GM23338 (cell line): ENCODE measurements around the gene CIITA. TPM values are rescaled to one million over a fixed set of nuclear protein-coding genes. Genes with fewer than 3 reads are reported as not detected.

Experiments
- ATAC-seq: fragments of 200-7000 bp; cut with Tn5 transposase; 3 replicates; pipeline ENCODE4 v1.9.1; 2020
- DNase-seq: peaks from one replicate; pipeline ENCODE4 v3.0.0-alpha.2; 2015; ENCODE audit warnings: low spot score
- H2AFZ ChIP-seq: fragments of 200-600 bp; sonication (generic); 2 replicates; pipeline ENCODE4 v1.8.0; 2016; ENCODE audit warnings: antibody characterized with exemption, mild to moderate bottlenecking, moderate library complexity
- H3F3A ChIP-seq: fragments of 200-600 bp; sonication (generic); replicated peaks from 2 replicates; pipeline ENCODE4 v1.8.0; 2017; ENCODE audit warnings: antibody characterized with exemption, mixed run types, low read depth
- H3K27ac ChIP-seq: fragments of 200-600 bp; sonication (generic); 2 replicates; pipeline ENCODE4 v1.6.1; 2016; ENCODE audit warnings: low read depth
- H3K27me3 ChIP-seq: fragments of 200-600 bp; sonication (generic); 2 replicates; pipeline ENCODE4 v1.8.0; 2016; ENCODE audit warnings: mild to moderate bottlenecking, mixed run types, moderate library complexity; ENCODE audit not compliant: insufficient read depth
- H3K36me3 ChIP-seq: fragments of 200-600 bp; sonication (generic); 2 replicates; pipeline ENCODE4 v1.8.0; 2016; ENCODE audit warnings: mild to moderate bottlenecking; ENCODE audit not compliant: insufficient read depth
- H3K4me1 ChIP-seq: fragments of 200-600 bp; sonication (generic); 2 replicates; pipeline ENCODE4 v1.8.0; 2016; ENCODE audit warnings: mild to moderate bottlenecking, moderate library complexity; ENCODE audit not compliant: insufficient read depth
- H3K4me2 ChIP-seq: fragments of 200-600 bp; sonication (generic); 2 replicates; pipeline ENCODE4 v1.7.1; 2017; ENCODE audit warnings: mixed run types
- H3K4me3 ChIP-seq: fragments of 200-600 bp; sonication (generic); 2 replicates; pipeline ENCODE4 v1.6.1; 2016; ENCODE audit warnings: mixed run types
- H3K79me2 ChIP-seq: fragments of 200-600 bp; sonication (generic); replicated peaks from 2 replicates; pipeline ENCODE4 v1.8.0; 2017; ENCODE audit warnings: mild to moderate bottlenecking; ENCODE audit not compliant: insufficient read depth
- H3K9me2 ChIP-seq: fragments of 200-600 bp; sonication (generic); 2 replicates; pipeline ENCODE4 v1.8.0; 2017; ENCODE audit not compliant: insufficient read depth
- H4K20me1 ChIP-seq: fragments of 200-600 bp; sonication (generic); replicated peaks from 2 replicates; pipeline ENCODE4 v1.8.0; 2017; ENCODE audit warnings: mild to moderate bottlenecking; ENCODE audit not compliant: insufficient read depth
- H3K27ac Mint-ChIP-seq: 2 replicates; pipeline ENCODE4 v1.8.0; 2020; ENCODE audit warnings: inconsistent platforms, mild to moderate bottlenecking, moderate library complexity, mixed read lengths
- H3K27me3 Mint-ChIP-seq: 3 replicates; pipeline ENCODE4 v1.8.0; 2022; ENCODE audit warnings: low read depth, mild to moderate bottlenecking, moderate library complexity, mixed read lengths, inconsistent platforms; ENCODE audit not compliant: insufficient read depth, poor library complexity
- H3K36me3 Mint-ChIP-seq: 3 replicates; pipeline ENCODE4 v1.8.0; 2021; ENCODE audit warnings: low read depth, mild to moderate bottlenecking, inconsistent platforms, moderate library complexity, mixed read lengths
- H3K4me1 Mint-ChIP-seq: 3 replicates; pipeline ENCODE4 v1.8.0; 2020; ENCODE audit warnings: mild to moderate bottlenecking, inconsistent platforms, mixed read lengths
- H3K4me3 Mint-ChIP-seq: 3 replicates; pipeline ENCODE4 v1.8.0; 2021; ENCODE audit warnings: moderate library complexity, mild to moderate bottlenecking, inconsistent platforms, mixed read lengths
- H3K9me3 Mint-ChIP-seq: 3 replicates; pipeline ENCODE4 v1.8.0; 2020; ENCODE audit warnings: moderate library complexity, mild to moderate bottlenecking, inconsistent platforms, mixed read lengths
- CREB1 ChIP-seq: fragments of 250-450 bp; sonication (Bioruptor Pico); IDR thresholded peaks from 2 replicates; pipeline ENCODE4 v1.5.0; 2020; ENCODE audit warnings: low read depth, mild to moderate bottlenecking, moderate library complexity
- EZH2 ChIP-seq: fragments of 200-600 bp; sonication (generic); IDR thresholded peaks from one replicate; pipeline ENCODE4 v1.8.0; 2017; ENCODE audit warnings: antibody characterized with exemption, mild to moderate bottlenecking, low read depth; ENCODE audit not compliant: unreplicated experiment
- EZH2phosphoT487 ChIP-seq: fragments of 200-600 bp; sonication (generic); IDR thresholded peaks from one replicate; pipeline ENCODE4 v1.8.1; 2018; ENCODE audit warnings: antibody characterized with exemption; ENCODE audit not compliant: unreplicated experiment
- JUNB ChIP-seq: IDR thresholded peaks from one replicate; pipeline ENCODE4 v1.6.1; 2016; ENCODE audit warnings: antibody characterized with exemption; ENCODE audit not compliant: unreplicated experiment
- NANOG ChIP-seq: IDR thresholded peaks from 2 replicates; pipeline ENCODE4 v1.6.1; 2016; ENCODE audit warnings: antibody characterized with exemption, borderline replicate concordance
- POLR2AphosphoS5 ChIP-seq: IDR thresholded peaks from 2 replicates; pipeline ENCODE4 v1.6.1; 2016; ENCODE audit warnings: antibody characterized with exemption, low read depth
- STAT1 ChIP-seq: IDR thresholded peaks from one replicate; pipeline ENCODE4 v1.6.1; 2016; ENCODE audit warnings: antibody characterized with exemption; ENCODE audit not compliant: unreplicated experiment
- ZNF331 ChIP-seq: fragments of 250-450 bp; sonication (Bioruptor Pico); IDR thresholded peaks from 2 replicates; pipeline ENCODE4 v1.5.0; 2020; ENCODE audit warnings: low read depth, mild to moderate bottlenecking, moderate library complexity
- polyA plus RNA-seq: library from polyadenylated mRNA; unstranded; fragments of >200 nt; fragmentation: Nextera tagmentation; extraction: Ambion mirVana; gene quantifications from 2 replicates; pipeline ENCODE4 v1.2.1, GENCODE V29; 2016
- total RNA-seq: library from RNA; depleted of rRNA; stranded (reverse); fragments of >200 nt; shearing (Covaris generic); gene quantifications from 2 replicates; pipeline ENCODE4 v1.2.3, GENCODE V29; 2014
- TF ChIP-seq, protein P1 (sequence below): IDR thresholded peaks from one replicate; pipeline ENCODE4 v1.6.1; 2018; ENCODE audit warnings: antibody characterized with exemption; ENCODE audit not compliant: unreplicated experiment
- TF ChIP-seq, protein P2 (sequence below), 2 experiments: fragments of 200-600 bp in 1 of 2; sonication (generic) in 1 of 2; conservative IDR thresholded peaks; 2 replicates each; pipeline versions ENCODE4 v1.5.1 to v1.6.1; 2016 to 2017; ENCODE audit warnings: antibody characterized with exemption in 2 of 2, low read depth in 2 of 2, mild to moderate bottlenecking in 2 of 2, moderate library complexity in 1 of 2
- TF ChIP-seq, protein P3 (sequence below): fragments of 250-450 bp; sonication (Bioruptor Pico); IDR thresholded peaks from 2 replicates; pipeline ENCODE4 v1.5.0; 2020; ENCODE audit warnings: mild to moderate bottlenecking, moderate library complexity

The CIITA gene
- total and polyA plus RNA-seq, 2 experiments from 2014 or later = 0.10 to 0.57 TPM

DNA sequence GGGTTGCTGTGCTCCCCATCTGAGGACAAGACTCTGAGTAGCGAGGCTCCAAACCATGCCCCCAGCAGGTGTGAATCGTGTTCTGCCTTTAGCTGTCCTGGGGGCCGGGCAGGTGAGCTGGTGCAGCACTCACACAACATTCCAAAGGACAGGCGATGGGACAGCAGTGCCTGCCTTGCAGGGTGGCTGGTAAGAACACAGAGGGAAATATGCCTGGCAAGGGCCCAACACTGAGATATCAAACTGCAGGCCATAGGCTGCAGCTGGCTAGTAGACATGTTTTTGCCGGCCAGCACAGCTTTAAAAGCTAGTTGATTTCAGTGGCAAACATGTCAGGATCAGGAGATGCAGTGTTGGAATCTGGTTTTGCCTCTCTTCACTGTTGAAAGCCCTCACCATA is 91.0 kb downstream of the CIITA start (continued):
- TF ChIP-seq, protein P1, sequence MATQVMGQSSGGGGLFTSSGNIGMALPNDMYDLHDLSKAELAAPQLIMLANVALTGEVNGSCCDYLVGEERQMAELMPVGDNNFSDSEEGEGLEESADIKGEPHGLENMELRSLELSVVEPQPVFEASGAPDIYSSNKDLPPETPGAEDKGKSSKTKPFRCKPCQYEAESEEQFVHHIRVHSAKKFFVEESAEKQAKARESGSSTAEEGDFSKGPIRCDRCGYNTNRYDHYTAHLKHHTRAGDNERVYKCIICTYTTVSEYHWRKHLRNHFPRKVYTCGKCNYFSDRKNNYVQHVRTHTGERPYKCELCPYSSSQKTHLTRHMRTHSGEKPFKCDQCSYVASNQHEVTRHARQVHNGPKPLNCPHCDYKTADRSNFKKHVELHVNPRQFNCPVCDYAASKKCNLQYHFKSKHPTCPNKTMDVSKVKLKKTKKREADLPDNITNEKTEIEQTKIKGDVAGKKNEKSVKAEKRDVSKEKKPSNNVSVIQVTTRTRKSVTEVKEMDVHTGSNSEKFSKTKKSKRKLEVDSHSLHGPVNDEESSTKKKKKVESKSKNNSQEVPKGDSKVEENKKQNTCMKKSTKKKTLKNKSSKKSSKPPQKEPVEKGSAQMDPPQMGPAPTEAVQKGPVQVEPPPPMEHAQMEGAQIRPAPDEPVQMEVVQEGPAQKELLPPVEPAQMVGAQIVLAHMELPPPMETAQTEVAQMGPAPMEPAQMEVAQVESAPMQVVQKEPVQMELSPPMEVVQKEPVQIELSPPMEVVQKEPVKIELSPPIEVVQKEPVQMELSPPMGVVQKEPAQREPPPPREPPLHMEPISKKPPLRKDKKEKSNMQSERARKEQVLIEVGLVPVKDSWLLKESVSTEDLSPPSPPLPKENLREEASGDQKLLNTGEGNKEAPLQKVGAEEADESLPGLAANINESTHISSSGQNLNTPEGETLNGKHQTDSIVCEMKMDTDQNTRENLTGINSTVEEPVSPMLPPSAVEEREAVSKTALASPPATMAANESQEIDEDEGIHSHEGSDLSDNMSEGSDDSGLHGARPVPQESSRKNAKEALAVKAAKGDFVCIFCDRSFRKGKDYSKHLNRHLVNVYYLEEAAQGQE = no peak
- TF ChIP-seq STAT1 (no peak), EZH2phosphoT487 (no peak), EZH2 (no peak), POLR2AphosphoS5 (no peak)
- TF ChIP-seq, protein P2, sequence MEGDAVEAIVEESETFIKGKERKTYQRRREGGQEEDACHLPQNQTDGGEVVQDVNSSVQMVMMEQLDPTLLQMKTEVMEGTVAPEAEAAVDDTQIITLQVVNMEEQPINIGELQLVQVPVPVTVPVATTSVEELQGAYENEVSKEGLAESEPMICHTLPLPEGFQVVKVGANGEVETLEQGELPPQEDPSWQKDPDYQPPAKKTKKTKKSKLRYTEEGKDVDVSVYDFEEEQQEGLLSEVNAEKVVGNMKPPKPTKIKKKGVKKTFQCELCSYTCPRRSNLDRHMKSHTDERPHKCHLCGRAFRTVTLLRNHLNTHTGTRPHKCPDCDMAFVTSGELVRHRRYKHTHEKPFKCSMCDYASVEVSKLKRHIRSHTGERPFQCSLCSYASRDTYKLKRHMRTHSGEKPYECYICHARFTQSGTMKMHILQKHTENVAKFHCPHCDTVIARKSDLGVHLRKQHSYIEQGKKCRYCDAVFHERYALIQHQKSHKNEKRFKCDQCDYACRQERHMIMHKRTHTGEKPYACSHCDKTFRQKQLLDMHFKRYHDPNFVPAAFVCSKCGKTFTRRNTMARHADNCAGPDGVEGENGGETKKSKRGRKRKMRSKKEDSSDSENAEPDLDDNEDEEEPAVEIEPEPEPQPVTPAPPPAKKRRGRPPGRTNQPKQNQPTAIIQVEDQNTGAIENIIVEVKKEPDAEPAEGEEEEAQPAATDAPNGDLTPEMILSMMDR (conservative IDR thresholded peaks at IDR 0.05; ENCODE audit: low read depth in 2 of 2) = no peak

DNA sequence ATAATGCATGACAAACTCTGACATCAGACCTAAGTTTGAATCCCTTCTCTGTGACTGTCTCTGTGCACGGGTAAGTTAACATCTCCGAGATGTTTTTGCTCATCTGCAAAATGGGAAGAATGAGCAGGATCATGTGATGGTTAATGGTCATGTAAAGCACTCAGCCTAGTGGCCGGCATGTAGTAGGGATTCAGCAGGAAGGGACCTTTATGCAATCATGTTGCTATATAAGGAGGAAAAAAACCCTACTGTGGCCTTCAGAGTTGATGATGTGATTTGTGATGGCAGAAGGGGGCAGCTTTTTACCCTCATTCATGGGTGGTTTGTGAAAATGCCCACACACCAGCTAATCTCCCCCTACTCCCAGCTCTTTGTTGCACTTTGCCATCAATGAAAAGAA is 91.5 kb downstream of the CIITA start:
- no peak for ATAC-seq
- no peak for TF ChIP-seq STAT1
- TF ChIP-seq, protein P2 (conservative IDR thresholded peaks at IDR 0.05; ENCODE audit: low read depth in 2 of 2) = no peak
- no peak for TF ChIP-seq JUNB
- TF ChIP-seq EZH2 = no peak
- TF ChIP-seq, protein P3, sequence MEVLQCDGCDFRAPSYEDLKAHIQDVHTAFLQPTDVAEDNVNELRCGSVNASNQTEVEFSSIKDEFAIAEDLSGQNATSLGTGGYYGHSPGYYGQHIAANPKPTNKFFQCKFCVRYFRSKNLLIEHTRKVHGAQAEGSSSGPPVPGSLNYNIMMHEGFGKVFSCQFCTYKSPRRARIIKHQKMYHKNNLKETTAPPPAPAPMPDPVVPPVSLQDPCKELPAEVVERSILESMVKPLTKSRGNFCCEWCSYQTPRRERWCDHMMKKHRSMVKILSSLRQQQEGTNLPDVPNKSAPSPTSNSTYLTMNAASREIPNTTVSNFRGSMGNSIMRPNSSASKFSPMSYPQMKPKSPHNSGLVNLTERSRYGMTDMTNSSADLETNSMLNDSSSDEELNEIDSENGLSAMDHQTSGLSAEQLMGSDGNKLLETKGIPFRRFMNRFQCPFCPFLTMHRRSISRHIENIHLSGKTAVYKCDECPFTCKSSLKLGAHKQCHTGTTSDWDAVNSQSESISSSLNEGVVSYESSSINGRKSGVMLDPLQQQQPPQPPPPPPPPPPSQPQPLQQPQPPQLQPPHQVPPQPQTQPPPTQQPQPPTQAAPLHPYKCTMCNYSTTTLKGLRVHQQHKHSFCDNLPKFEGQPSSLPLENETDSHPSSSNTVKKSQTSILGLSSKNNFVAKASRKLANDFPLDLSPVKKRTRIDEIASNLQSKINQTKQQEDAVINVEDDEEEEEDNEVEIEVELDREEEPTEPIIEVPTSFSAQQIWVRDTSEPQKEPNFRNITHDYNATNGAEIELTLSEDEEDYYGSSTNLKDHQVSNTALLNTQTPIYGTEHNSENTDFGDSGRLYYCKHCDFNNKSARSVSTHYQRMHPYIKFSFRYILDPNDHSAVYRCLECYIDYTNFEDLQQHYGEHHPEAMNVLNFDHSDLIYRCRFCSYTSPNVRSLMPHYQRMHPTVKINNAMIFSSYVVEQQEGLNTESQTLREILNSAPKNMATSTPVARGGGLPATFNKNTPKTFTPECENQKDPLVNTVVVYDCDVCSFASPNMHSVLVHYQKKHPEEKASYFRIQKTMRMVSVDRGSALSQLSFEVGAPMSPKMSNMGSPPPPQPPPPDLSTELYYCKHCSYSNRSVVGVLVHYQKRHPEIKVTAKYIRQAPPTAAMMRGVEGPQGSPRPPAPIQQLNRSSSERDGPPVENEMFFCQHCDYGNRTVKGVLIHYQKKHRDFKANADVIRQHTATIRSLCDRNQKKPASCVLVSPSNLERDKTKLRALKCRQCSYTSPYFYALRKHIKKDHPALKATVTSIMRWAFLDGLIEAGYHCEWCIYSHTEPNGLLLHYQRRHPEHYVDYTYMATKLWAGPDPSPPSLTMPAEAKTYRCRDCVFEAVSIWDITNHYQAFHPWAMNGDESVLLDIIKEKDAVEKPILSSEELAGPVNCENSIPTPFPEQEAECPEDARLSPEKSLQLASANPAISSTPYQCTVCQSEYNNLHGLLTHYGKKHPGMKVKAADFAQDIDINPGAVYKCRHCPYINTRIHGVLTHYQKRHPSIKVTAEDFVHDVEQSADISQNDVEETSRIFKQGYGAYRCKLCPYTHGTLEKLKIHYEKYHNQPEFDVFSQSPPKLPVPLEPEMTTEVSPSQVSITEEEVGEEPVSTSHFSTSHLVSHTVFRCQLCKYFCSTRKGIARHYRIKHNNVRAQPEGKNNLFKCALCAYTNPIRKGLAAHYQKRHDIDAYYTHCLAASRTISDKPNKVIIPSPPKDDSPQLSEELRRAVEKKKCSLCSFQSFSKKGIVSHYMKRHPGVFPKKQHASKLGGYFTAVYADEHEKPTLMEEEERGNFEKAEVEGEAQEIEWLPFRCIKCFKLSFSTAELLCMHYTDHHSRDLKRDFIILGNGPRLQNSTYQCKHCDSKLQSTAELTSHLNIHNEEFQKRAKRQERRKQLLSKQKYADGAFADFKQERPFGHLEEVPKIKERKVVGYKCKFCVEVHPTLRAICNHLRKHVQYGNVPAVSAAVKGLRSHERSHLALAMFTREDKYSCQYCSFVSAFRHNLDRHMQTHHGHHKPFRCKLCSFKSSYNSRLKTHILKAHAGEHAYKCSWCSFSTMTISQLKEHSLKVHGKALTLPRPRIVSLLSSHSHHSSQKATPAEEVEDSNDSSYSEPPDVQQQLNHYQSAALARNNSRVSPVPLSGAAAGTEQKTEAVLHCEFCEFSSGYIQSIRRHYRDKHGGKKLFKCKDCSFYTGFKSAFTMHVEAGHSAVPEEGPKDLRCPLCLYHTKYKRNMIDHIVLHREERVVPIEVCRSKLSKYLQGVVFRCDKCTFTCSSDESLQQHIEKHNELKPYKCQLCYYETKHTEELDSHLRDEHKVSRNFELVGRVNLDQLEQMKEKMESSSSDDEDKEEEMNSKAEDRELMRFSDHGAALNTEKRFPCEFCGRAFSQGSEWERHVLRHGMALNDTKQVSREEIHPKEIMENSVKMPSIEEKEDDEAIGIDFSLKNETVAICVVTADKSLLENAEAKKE (CRISPR knock-in tag) = no peak
- TF ChIP-seq CREB1 (CRISPR knock-in tag) = no peak
- TF ChIP-seq NANOG = no peak
- TF ChIP-seq ZNF331 (CRISPR knock-in tag) = no peak
- no peak for TF ChIP-seq POLR2AphosphoS5
- no peak for TF ChIP-seq EZH2phosphoT487

More for the DNA sequence above, 91.5 kb downstream of the CIITA start:
- H3K4me2 ChIP-seq = no peak overlapping the region
- H3F3A ChIP-seq = no peaks in the 10 kb centered on the region
- Mint-ChIP-seq H3K36me3 (no peaks in the 10 kb centered on the region; the same call in 2 of the 3 replicates), H3K4me1 (peaks cover 8% of the 10 kb centered on the region; the same call in 2 of the 3 replicates), H3K27me3 (peaks cover 7% of the 10 kb centered on the region), H3K4me3 (no peak overlapping the region), H3K27ac (0 out of 2 replicates have a peak overlapping the region, but pooled peaks have one; percentile 12), H3K9me3 (no peaks in the 10 kb centered on the region)
- DNase-seq = no peak
- no peak overlapping the region for H3K4me3 ChIP-seq
- no peaks in the 10 kb centered on the region for H3K27me3 ChIP-seq
- no peak overlapping the region for H3K27ac ChIP-seq
- no peaks in the 10 kb centered on the region for H3K9me2 ChIP-seq
- peaks cover 3% of the 10 kb centered on the region; the same call in 1 of the 2 replicates for H3K36me3 ChIP-seq
- H2AFZ ChIP-seq = no peak overlapping the region
- no peaks in the 10 kb centered on the region for H4K20me1 ChIP-seq
- H3K79me2 ChIP-seq = no peaks in the 10 kb centered on the region
- H3K4me1 ChIP-seq = no peaks in the 10 kb centered on the region
